Panc1 (cell line): ENCODE data around the gene ZNF366. TPM values are rescaled to one million over a fixed set of nuclear protein-coding genes. Genes with fewer than 3 reads are reported as not detected.

Source experiments
- ATAC-seq: fragments of 200-7000 bp; cut with Tn5 transposase; 2 replicates; pipeline ENCODE4 v1.9.1; 2020; ENCODE audit warnings: mild to moderate bottlenecking, moderate library complexity
- BruUV-seq: library from RNA; stranded (reverse); fragments of 400-500 nt; replicated peaks from 2 replicates; lab custom pipeline; 2021; lab: Mats Ljungman, UMichigan
- CTCF ChIA-PET: fragments of 300-600 bp; sonication (Branson Sonifier 250); formaldehyde crosslinking; loops from one replicate; lab custom pipeline; 2022; ENCODE audit warnings: antibody characterized with exemption; lab: Charles Lee
- POLR2A ChIA-PET: fragments of 300-600 bp; sonication (Branson Sonifier 250); formaldehyde crosslinking; loops from one replicate; lab custom pipeline; 2022; ENCODE audit warnings: antibody characterized with exemption; lab: Charles Lee
- DNase-seq: peaks from one replicate; pipeline ENCODE4 v3.0.0-alpha.2; 2010; ENCODE audit warnings: low read depth, low spot score
- H3K27ac ChIP-seq: 2 replicates; pipeline ENCODE4 v1.5.1; 2011; ENCODE audit warnings: mild to moderate bottlenecking, low read length, inconsistent platforms
- H3K27me3 ChIP-seq: fragments of 200-500 bp; sonication (Bioruptor generic); 2 replicates; pipeline ENCODE4 v1.6.0; 2014; ENCODE audit warnings: low read length, inconsistent platforms; ENCODE audit not compliant: control insufficient read depth, insufficient read depth
- H3K36me3 ChIP-seq: fragments of 200-500 bp; sonication (Bioruptor generic); 2 replicates; pipeline ENCODE4 v1.5.1; 2014; ENCODE audit warnings: inconsistent platforms, mild to moderate bottlenecking, low read length, moderate library complexity; ENCODE audit not compliant: control insufficient read depth, insufficient read depth
- H3K4me1 ChIP-seq: 2 replicates; pipeline ENCODE4 v1.5.1; 2011; ENCODE audit warnings: inconsistent platforms, mild to moderate bottlenecking, low read length, moderate library complexity; ENCODE audit not compliant: control insufficient read depth, insufficient read depth
- H3K4me3 ChIP-seq, 2 experiments: 2 replicates each; pipeline ENCODE4 v1.5.1; 2011 to 2012; ENCODE audit warnings: low read depth in 2 of 2, low read length in 2 of 2, mild to moderate bottlenecking in 2 of 2, inconsistent platforms in 1 of 2, moderate library complexity in 1 of 2
- H3K9me3 ChIP-seq: fragments of 200-500 bp; sonication (Bioruptor generic); 2 replicates; pipeline ENCODE4 v1.5.1; 2014; ENCODE audit warnings: low read depth, mild to moderate bottlenecking, inconsistent platforms, low read length, moderate library complexity; ENCODE audit not compliant: control insufficient read depth, insufficient read depth
- CTCF ChIP-seq: fragments of 450-650 bp; IDR thresholded peaks from 2 replicates; pipeline ENCODE4 v1.5.1; 2017; ENCODE audit warnings: mild to moderate bottlenecking
- POLR2AphosphoS5 ChIP-seq: IDR thresholded peaks from 2 replicates; pipeline ENCODE4 v1.6.1; 2012; ENCODE audit warnings: mild to moderate bottlenecking, low read depth, low read length, moderate library complexity
- SIN3A ChIP-seq: IDR thresholded peaks from 2 replicates; pipeline ENCODE4 v1.6.1; 2012; ENCODE audit warnings: low read depth, mild to moderate bottlenecking, low read length, moderate library complexity, borderline replicate concordance; ENCODE audit not compliant: insufficient read depth
- TCF7L2 ChIP-seq: IDR thresholded peaks from 2 replicates; pipeline ENCODE4 v1.6.1; 2011; ENCODE audit warnings: mild to moderate bottlenecking, low read depth, low read length, inconsistent platforms
- in situ Hi-C: cut with HindIII; loops from 2 replicates; pipeline ENCODE4 v1.10.0; 2016; ENCODE audit warnings: low sequenced_read_pairs, low pct_unique_long_range_greater_than_20kb
- intact Hi-C: fragments of 100-400 bp; cut with micrococcal nuclease; formaldehyde crosslinking; loops from one replicate; pipeline ENCODE4 v1.10.0; 2022; ENCODE audit not compliant: unreplicated experiment
- total RNA-seq: library from RNA; stranded (reverse); gene quantifications from one replicate; pipeline ENCODE4 v1.2.1, GENCODE V29; 2021; ENCODE audit not compliant: unreplicated experiment
- TF ChIP-seq, protein P1 (sequence below), 2 experiments: IDR thresholded peaks; 2 replicates each; pipeline ENCODE4 v1.6.1; 2011 to 2012; ENCODE audit warnings: low read depth in 2 of 2, control low read depth in 1 of 2, low read length in 1 of 2, mild to moderate bottlenecking in 1 of 2, moderate library complexity in 1 of 2; ENCODE audit not compliant: insufficient read depth in 1 of 2

Gene ZNF366
- total RNA-seq, 1 experiment from 2014 or later, result not detected

DNA sequence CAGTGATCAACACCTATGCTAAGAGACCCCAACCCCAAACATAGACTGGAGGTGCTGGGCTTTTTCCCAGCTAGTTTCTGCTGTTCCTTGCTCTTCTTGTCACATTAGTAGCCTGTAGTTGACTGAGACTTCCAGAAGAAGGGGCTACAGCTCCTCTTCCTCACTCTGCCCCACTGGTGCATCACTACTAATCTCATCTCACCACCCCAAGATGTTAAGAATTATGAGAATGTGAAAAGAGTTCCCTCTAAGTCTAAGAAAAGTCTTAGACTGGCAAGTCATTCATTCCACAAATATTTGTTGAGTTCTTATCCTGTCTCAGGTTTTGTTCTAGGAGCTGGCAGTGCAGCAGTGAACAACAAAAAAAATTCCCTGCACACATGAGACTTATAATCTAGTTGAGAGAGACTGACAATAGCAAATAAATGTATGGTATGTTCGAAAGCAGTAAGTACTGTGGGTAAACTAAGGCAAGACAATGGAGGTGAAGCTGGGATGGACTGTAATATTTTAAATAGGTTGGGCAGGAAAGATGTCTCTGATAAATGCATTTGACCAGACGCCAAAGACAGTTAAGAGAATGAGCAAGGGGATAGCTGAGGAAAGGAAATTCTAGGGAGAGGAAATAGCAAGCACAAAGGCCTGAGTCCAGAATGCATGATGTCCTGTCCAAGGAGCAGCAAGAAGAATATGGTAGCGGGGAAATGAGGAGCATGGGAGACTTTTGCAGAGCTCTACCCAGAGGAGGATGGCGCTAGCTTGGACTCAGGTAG, 94.7 kb downstream of the ZNF366 start:
- no TSS peak for BruUV-seq
- Histone ChIP-seq H3K36me3 (no peaks in the 10 kb centered on the region), H3K27me3 (no peaks in the 10 kb centered on the region; the same call in 1 of the 2 replicates), H3K4me1 (no peaks in the 10 kb centered on the region), H3K9me3 (no peaks in the 10 kb centered on the region), H3K27ac (no peak overlapping the region), H3K4me3 (no peak overlapping the region)
- ChIA-PET CTCF (no interaction called here), POLR2A (no interaction called here)
- DNase-seq, result no peak
- ATAC-seq, result no peak
- no peak for TF ChIP-seq POLR2AphosphoS5
- no peak for TF ChIP-seq TCF7L2
- TF ChIP-seq, protein P1, sequence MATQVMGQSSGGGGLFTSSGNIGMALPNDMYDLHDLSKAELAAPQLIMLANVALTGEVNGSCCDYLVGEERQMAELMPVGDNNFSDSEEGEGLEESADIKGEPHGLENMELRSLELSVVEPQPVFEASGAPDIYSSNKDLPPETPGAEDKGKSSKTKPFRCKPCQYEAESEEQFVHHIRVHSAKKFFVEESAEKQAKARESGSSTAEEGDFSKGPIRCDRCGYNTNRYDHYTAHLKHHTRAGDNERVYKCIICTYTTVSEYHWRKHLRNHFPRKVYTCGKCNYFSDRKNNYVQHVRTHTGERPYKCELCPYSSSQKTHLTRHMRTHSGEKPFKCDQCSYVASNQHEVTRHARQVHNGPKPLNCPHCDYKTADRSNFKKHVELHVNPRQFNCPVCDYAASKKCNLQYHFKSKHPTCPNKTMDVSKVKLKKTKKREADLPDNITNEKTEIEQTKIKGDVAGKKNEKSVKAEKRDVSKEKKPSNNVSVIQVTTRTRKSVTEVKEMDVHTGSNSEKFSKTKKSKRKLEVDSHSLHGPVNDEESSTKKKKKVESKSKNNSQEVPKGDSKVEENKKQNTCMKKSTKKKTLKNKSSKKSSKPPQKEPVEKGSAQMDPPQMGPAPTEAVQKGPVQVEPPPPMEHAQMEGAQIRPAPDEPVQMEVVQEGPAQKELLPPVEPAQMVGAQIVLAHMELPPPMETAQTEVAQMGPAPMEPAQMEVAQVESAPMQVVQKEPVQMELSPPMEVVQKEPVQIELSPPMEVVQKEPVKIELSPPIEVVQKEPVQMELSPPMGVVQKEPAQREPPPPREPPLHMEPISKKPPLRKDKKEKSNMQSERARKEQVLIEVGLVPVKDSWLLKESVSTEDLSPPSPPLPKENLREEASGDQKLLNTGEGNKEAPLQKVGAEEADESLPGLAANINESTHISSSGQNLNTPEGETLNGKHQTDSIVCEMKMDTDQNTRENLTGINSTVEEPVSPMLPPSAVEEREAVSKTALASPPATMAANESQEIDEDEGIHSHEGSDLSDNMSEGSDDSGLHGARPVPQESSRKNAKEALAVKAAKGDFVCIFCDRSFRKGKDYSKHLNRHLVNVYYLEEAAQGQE (IDR thresholded peaks at IDR 0.05; ENCODE audit: insufficient read depth in 1 of 2, low read depth in 2 of 2, low read length in 1 of 2), result no peak
- TF ChIP-seq SIN3A, result no peak
- TF ChIP-seq CTCF, result no peak; the same call in 1 of the 2 replicates
- intact Hi-C loops (no loop called here), in situ Hi-C loops (no loop called here)

DNA sequence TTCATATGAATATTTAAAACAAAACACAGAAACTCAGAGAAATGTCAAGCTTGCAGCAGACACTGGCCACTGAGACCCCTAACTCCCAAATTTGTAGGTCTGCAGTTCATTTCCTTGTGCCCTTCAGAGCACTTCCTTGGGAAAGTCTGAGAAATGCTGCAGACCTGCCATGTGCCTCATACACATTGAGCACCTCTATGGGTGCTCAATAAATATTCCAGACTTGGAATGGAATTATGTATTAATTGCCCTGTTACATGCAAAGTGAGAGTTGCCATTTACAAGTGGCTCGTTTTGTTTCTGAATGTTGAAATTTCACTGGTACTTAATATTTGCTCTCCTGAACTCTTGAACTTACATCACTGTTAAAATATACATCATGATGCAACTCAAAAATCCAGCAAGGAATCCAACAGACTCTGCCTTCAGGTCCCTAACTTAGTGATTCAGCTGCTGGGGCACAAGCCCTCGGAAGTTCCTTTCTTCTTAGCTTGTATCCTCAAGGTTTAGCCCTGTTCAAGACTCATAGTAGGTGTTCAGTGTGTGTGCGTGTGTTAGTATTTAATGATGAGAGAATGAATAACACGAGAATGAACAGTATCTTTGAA, 96.4 kb downstream of the ZNF366 start:
- Histone ChIP-seq H3K36me3 (no peaks in the 10 kb centered on the region), H3K27ac (no peak overlapping the region), H3K4me3 (no peak overlapping the region), H3K27me3 (no peaks in the 10 kb centered on the region; the same call in 1 of the 2 replicates), H3K4me1 (no peaks in the 10 kb centered on the region), H3K9me3 (no peaks in the 10 kb centered on the region)
- BruUV-seq, result no TSS peak
- ATAC-seq (no peak), DNase-seq (no peak)
- intact Hi-C loops (no loop called here), in situ Hi-C loops (no loop called here)
- ChIA-PET POLR2A (no interaction called here), CTCF (no interaction called here)
- TF ChIP-seq SIN3A, result no peak
- TF ChIP-seq, protein P1 (IDR thresholded peaks at IDR 0.05; ENCODE audit: insufficient read depth in 1 of 2, low read depth in 2 of 2, low read length in 1 of 2), result no peak
- TF ChIP-seq TCF7L2, result no peak
- no peak for TF ChIP-seq CTCF
- TF ChIP-seq POLR2AphosphoS5, result no peak
